GM21576 (cell line): ENCODE results near the gene RBBP6.
A peak's percentile ranks its signal among the peaks of the same experiment; 100 is the strongest.

Experiments
- ATAC-seq: cut with Tn5 transposase; IDR thresholded peaks from one replicate; pipeline ENCODE4 v1.9.1; 2021; ENCODE audit warnings: mild to moderate bottlenecking, moderate library complexity; ENCODE audit not compliant: unreplicated experiment

The RBBP6 gene

GRCh38 chr16:24524855-24525677, 14.3 kb upstream of the RBBP6 start:
- no peak for ATAC-seq

DNA sequence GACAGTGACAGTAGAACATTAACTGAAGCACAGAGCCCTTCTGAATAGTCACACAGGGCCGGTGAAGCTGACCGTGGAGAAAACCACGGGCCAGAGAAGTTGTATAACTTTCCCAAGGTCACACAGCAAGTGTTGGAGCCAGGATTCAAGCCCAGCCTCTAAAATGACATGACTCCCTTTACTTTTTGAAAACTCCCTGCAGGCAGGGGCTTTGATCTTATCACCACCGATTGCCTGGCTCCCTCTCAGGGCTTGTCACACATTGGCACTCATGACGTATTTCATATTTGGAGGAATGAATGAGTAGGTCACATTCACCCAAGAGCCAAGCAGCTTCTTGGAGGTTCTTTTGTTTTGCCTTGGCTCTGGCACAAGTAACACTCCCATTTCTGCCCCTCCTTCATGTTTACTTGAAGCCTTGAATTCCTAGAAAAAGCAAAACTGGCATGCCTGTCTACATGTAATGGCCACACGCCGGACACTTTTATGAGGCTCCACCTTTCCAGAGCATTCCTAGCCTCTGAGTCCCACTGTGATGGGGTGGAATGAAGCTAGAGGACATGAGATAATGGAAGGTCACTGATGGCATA, 13.3 kb upstream of the RBBP6 start:
- no peak for ATAC-seq

- ATAC-seq, result no peak
Measured at GRCh38 chr16:24526701-24527495, 12.5 kb upstream of the RBBP6 start.

DNA sequence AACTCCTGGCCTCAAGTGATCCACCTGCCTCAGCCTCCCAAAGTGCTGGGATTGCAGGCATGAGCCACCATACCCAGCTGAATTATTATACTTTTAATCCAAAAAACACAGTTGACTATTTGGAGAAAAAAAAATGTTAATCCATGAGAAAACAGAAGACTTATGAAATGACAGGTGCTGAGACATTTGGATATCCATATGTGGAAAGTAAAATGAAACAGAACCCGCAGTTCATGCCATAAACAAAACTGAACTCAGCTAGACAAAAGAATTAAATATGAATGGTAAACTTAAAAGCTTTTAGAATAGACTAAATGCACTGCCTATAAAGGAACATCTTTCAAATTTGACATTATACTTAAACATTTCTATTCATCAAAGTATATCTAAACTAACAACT, 8.2 kb upstream of the RBBP6 start:
- ATAC-seq, result no peak

DNA sequence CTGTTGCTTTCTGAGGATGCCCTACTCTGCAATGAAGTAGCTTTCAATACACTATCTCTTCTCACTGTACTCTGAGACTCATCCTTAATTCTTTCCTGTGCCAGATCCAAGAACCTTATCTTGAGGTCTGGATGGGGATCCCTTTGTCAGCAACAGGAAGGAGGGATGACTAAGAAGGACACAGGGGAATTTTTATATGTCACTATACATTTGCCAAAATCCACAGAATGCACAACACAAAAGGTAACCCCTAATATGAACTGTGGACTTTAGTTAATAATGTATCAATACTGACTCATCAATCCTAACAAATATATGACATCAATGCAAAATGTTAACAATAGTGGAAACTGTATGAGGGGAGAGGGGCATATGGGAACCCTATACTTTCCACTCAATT, 4.7 kb upstream of the RBBP6 start:
- ATAC-seq, result no peak

GRCh38 chr16:24535827-24536226, 3.5 kb upstream of the RBBP6 start:
- ATAC-seq, result no peak

DNA sequence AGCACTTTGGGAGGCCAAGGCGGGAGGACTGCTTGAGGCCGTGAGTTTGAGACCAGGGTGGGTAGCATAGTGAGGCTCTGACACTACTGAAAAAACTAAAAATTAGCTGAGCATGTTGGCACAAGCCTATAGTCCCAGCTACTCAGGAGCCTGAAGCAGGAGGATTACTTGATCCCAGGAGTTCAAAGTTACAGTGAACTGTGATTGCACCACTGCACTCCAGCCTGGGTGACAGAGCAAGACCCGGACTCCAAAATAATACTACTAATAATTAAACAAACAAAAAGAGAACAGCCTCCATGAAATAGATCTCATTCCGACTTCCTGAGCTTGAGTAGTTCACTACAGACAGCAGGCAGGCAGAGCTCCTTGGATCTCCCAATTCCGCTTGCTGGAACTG, 2.7 kb upstream of the RBBP6 start:
- no peak for ATAC-seq

DNA sequence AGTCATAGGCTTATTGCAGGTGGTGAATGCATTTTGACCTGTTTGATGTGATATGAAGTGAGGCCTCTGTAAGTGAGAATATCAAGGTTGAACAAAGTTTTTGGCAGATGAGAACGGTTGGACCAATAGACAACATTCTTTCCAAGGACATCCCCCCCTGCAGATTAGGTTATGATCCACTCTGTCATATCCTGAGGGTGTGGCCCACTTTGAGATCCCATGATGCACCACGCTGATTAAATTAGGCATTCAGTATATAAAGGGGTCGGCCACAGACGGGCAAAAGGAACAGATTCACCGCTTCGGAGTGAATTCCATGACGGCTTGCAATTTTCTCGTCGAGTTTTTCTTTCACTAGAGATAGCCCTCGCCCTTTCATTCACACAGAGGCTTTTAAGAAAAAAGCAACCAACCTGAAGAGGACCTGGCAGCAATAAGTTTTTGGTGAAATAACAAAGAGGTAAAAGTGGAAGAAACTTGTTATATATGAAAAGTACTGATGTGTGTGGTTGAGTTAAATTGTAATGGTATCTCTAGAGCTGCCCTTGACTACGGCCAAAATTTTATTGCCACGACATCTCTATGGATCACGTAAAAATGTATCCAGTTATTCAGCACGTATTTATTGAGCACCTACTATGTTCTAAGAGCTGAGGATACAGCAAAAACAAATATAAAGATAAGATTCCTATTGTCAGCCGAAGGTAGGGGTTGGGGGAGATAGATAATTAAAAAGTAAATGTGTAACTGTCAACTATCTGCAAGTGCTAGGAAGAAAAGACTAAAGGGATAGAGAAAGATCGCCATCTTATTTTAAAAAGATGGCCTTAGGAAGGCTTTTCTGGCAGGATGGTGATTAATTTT, 1.7 kb upstream of the RBBP6 start:
- ATAC-seq, result no peak

DNA sequence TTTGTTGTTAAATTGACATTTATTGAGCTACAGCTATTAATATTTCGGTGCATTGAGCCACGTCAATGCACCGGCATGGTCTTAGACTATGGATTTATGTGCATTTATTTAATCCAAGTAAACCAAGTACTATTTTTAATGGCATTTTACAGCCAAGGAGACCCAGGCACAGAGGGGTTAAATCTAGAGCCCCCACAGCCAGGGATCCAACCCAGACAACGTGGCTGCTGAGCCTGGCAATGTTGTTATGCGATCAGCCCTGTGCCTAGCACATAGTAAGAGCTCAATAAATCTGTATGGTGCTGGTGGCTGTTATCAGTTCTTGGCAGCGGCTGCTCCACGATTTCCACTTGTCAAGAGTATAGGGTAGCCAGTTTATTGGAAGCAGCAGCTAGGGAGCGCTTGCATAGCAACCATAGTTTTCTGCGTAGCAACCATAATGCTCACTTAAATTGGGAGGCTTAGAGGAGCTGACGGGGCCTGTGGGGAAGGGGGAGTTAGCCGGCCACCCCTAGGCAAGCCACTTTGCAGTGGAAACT, 541 bp upstream of the RBBP6 start:
- peak; percentile 26 for ATAC-seq

GRCh38 chr16:24539850-24540601, 660 bp downstream of the RBBP6 start:
- peak; percentile 20 for ATAC-seq

GRCh38 chr16:24540602-24541210, 1.3 kb downstream of the RBBP6 start:
- ATAC-seq, result no peak

DNA sequence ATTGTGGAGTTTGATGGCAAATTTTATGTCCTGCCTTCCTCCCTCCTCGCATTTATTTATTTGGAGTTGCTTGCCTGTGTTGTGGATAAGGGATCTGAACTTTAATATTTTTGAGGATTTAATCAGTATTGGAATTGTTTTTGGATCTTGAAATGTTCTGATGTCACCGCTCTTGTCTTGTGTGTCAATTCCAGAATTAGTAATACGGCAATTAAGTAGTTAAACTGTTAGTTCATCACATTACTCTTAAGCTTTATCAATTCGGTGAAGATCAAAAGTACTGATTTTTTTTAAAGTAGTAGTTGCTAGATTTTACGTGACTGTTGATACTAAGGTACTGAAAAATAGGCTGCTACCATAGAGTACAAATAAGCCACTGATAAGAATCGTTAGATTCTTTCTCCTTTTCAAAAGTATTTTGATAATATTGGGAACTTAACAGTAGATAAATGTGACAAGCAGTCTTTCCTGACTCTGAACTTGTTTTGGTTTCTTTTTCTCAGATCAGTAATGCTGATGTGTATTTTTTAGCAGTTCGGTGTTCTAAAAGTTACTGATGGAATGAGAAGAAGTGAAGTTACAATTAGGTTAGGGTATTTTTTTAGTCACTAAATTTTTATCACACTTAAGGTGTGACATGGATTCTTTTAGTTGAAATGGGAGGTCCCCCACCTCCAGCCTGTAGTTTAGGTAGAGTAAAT, 2.0 kb downstream of the RBBP6 start:
- no peak for ATAC-seq

DNA sequence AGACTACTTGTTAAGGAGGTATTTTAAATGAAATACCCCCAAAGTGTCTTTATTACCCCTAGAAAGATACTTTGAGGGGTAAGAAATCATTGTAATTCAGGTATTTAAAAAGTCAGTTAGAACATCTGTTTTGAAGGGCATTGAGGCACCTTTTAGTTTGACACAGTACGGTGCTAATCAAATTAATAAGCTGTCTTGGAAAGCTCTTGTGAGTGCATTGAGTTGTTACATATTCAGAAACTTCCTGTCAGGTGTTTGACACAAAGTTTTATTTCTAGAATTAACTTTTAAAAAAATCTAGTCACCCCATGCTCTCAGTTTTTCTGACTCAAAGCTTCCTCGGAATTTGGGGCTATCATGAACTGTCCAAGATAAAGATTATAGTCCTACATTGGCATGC, 4.6 kb downstream of the RBBP6 start:
- ATAC-seq, result no peak

DNA sequence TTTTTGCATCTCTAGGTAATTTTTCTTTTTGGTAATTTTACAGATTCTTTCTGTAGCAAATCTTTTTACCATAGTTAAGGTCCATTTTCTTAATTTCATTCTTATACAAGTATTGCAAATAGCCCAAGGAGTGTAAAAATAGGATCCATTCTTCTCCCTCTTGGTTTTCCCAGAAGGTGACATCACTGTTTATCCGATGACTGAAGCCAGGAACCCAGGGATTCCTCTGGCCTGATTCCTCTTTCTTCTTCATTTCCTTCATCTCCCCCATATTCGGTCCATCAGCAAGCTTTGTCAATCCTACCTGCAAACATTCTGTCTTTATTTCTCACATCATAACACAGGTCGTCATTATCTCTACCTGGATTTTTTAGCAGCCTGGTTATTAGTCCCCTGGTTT, 5.3 kb downstream of the RBBP6 start:
- no peak for ATAC-seq

DNA sequence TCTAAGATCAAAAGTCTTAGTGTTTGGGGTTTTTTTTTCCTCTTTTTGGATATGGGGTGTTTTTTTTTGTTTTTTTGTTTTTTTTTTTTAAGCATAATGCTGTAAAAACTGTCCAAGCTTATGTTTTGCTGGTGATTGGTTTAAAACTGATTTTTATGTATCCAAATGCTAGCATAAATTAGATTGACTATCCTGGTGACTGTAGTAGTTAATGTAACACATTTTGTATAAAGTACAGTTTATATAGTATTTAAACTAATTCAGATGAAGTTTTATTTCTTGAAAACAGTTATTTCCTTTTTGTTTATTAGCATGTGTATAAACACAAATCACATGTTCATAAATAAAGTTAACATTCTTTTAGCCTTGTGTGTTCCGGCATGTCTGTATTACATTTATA, 10.9 kb downstream of the RBBP6 start:
- no peak for ATAC-seq

DNA sequence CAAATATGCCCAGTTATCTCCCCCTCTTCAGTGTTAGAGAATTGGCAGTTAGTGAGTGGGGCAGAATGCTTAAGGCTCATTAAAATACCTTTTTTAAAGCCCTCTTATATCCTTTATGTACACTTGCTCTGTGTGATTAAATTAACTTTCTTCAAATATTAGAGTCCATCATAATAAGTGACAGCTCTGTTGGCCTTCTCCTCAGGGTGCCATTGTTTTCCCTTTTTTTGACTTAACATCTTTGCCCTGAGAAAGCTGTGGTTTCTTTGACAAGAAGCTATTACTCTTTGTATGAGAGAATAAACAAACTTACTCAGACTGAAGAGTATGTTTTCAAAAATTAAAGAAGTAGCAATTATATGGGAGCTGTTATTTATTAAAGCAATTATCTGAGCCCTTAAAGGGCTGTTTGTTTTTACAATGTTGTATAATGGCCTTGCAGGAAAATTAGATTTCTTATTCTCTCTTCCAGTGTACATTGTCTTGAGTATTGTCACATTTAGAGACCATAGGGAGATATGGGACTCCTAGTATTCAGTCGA, 13.4 kb downstream of the RBBP6 start:
- ATAC-seq, result no peak

DNA sequence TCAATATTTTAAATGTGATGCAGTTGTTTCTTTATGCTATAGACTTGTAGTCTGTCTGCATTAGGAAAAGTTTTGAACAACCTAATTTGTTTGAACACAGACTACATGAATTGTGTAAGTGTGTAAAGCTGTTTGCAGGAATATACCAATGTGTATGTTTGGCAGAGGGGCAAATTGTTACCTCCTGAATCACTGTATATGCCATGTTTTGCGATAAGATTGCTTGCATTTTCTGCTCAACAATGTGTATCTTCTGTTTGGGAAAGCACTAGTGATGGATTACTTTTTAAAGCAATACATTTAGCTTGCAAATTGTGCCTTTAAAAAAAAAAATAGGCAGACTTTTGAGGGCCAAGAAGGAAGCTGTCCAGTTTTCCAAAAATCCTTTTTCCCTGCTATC, 14.6 kb downstream of the RBBP6 start:
- no peak for ATAC-seq

DNA sequence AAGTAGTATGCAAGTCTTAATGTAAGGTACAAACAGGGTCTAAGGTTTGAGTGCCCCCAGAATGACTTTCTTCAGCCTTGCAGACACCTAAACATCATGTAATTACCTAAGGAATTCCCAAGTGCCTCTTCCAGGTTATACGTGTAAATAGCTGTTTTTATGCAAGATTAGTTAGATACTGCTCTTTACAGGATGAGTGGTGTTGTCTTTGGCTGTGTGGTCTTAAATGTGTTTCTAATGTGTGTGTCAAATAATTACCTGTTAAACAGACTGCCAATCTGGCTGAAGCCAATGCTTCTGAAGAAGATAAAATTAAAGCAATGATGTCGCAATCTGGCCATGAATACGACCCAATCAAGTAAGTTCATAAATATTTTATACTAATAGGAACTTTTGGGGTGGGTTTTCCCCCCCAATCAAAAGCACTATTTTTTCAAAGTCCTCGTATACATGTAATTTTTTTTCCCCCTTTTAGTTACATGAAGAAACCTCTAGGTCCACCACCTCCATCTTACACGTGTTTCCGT, 16.0 kb downstream of the RBBP6 start:
- no peak for ATAC-seq
